HepG2 (cell line): ENCODE data around the gene SLC35F6. TPM values are rescaled to one million over a fixed set of nuclear protein-coding genes. Genes with fewer than 3 reads are reported as not detected.
A peak's percentile ranks its signal among the peaks of the same experiment; 100 is the strongest.

ENCODE experiments used
- ADNP ChIP-seq: sonication (generic); formaldehyde crosslinking; IDR thresholded peaks from 2 replicates; pipeline ENCODE4 v1.4.0; 2020; ENCODE audit warnings: missing genetic modification reagents
- ARID4A ChIP-seq: sonication (generic); formaldehyde crosslinking; IDR thresholded peaks from 2 replicates; pipeline ENCODE4 v1.5.0; 2020; ENCODE audit warnings: mild to moderate bottlenecking, missing genetic modification reagents, borderline replicate concordance
- HES4 ChIP-seq: sonication (generic); formaldehyde crosslinking; IDR thresholded peaks from 2 replicates; pipeline ENCODE4 v1.9.0; 2021; ENCODE audit warnings: mild to moderate bottlenecking, missing genetic modification reagents, borderline replicate concordance
- MAF1 ChIP-seq: sonication (generic); formaldehyde crosslinking; IDR thresholded peaks from 2 replicates; pipeline ENCODE4 v1.5.0; 2020; ENCODE audit warnings: missing genetic modification reagents, borderline replicate concordance
- MAFF ChIP-seq: IDR thresholded peaks from 2 replicates; pipeline ENCODE4 v1.6.1; 2011; ENCODE audit warnings: low read depth, low read length, improper control_type of control experiment
- MIER3 ChIP-seq: IDR thresholded peaks from 2 replicates; pipeline ENCODE4 v1.6.1; 2016; ENCODE audit warnings: missing compliant biosample characterization, borderline replicate concordance
- MTA1 ChIP-seq: sonication (generic); formaldehyde crosslinking; IDR thresholded peaks from 2 replicates; pipeline ENCODE4 v1.4.0; 2020; ENCODE audit warnings: missing genetic modification reagents, mild to moderate bottlenecking, borderline replicate concordance
- POLR2AphosphoS2 ChIP-seq: IDR thresholded peaks from 2 replicates; pipeline ENCODE4 v1.6.1; 2011; ENCODE audit warnings: low read depth, low read length, improper control_type of control experiment
- SKI ChIP-seq: fragments of 450-650 bp; IDR thresholded peaks from one replicate; pipeline ENCODE4 v1.6.1; 2018; ENCODE audit warnings: mild to moderate bottlenecking; ENCODE audit not compliant: partially characterized antibody
- ZNF282 ChIP-seq: fragments of 450-650 bp; IDR thresholded peaks from 2 replicates; pipeline ENCODE4 v1.6.1; 2018; ENCODE audit not compliant: partially characterized antibody
- polyA plus RNA-seq, 8 experiments: library from polyadenylated mRNA; depleted of rRNA in 3 of 8; stranded (reverse) in 7 of 8; unstranded in 1 of 8; fragments of >200 nt; fragmentation: Illumina TruSeq in 4 of 8; extraction: Trizol in 4 of 8; gene quantifications; 2 replicates each; pipeline versions ENCODE4 v1.2.1 to v1.2.3, GENCODE V29; 2011 to 2016; ENCODE audit warnings: low read depth in 4 of 8, missing spikeins in 1 of 8, mixed read lengths in 1 of 8; ENCODE audit not compliant: insufficient read depth in 1 of 8
- total RNA-seq, 5 experiments: library from RNA; depleted of rRNA; stranded (reverse); fragments of >200 nt; fragmentation: Illumina TruSeq; extraction: Trizol; gene quantifications; 2 replicates each; pipeline ENCODE4 v1.2.3, GENCODE V29; 2016; ENCODE audit warnings: low read depth in 1 of 5
- TF ChIP-seq, protein P1 (sequence below): IDR thresholded peaks from 2 replicates; pipeline ENCODE4 v1.6.1; 2016; ENCODE audit warnings: low read depth
- TF ChIP-seq, protein P2 (sequence below): sonication (generic); formaldehyde crosslinking; IDR thresholded peaks from 2 replicates; pipeline ENCODE4 v1.9.0; 2021; ENCODE audit warnings: missing genetic modification reagents, mild to moderate bottlenecking, borderline replicate concordance
- TF ChIP-seq, protein P3 (sequence below): sonication (generic); formaldehyde crosslinking; IDR thresholded peaks from 2 replicates; pipeline ENCODE4 v1.8.0; 2022; ENCODE audit warnings: low read depth, missing genetic modification reagents
- TF ChIP-seq, protein P4 (sequence below): sonication (generic); formaldehyde crosslinking; IDR thresholded peaks from 2 replicates; pipeline ENCODE4 v1.4.0; 2020; ENCODE audit warnings: low read depth, mild to moderate bottlenecking, missing genetic modification reagents
- TF ChIP-seq, protein P5 (sequence below): sonication (generic); formaldehyde crosslinking; IDR thresholded peaks from 2 replicates; pipeline ENCODE4 v1.4.0; 2020; ENCODE audit warnings: missing genetic modification reagents, borderline replicate concordance

Gene SLC35F6
- total and polyA plus RNA-seq, 2 of the 13 experiments (the other 11 are each of a cell fraction or from before 2014, with no cell fraction given), result 15.2 to 21.2 TPM

DNA sequence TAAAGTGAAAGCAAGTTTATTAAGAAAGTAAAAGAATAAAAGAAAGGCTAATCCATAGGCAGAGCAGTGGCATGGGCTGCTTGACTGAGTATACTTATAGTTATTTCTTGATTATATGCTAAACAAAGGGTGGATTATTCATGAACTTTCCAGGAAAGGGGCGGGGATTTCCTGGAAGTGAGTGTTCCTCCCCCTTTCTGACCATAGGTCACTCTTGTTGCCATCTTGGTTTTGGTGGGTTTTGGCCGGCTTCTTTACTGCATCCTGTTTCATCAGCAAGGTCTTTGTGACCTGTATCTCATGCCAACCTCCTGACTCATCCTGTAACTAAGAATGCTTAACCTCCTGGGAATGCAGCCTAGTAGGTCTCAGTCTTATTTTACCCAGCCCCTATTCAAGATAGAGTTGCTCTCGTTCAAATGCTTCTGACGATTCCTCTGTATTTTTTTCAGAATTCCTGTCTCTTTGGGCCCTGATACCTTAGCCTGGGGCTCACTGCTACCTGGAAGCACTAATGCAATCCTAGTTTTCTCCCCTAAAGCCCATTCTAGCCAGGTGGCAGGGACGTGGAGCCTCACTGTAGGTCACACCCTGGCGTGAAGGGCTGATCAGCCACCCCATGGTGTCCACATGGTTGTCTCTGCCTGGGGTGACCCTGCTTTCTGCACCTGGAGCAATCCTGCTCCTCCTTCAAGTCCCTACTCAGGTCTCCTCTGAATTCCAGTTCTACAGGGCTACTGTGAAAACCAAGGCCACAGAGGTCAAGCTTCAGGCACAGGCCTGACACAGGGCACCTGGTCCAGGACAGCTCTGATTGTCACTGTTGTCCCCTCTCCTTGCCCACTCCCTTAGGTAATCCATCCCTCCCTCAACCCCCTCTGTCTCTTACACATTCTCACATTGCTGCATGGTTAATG lies 6.0 kb upstream of the SLC35F6 start (continued):
- TF ChIP-seq ARID4A (no peak; the same call in 1 of the 2 replicates), SKI (peak; percentile 42), POLR2AphosphoS2 (no peak), ZNF282 (no peak), MTA1 (CRISPR knock-in tag) (no peak), HES4 (CRISPR knock-in tag) (no peak), MAFF (no peak), MIER3 (CRISPR knock-in tag) (peak; percentile 45; the same call in 1 of the 2 replicates), ADNP (no peak), MAF1 (CRISPR knock-in tag) (no peak)
- TF ChIP-seq, protein P1, sequence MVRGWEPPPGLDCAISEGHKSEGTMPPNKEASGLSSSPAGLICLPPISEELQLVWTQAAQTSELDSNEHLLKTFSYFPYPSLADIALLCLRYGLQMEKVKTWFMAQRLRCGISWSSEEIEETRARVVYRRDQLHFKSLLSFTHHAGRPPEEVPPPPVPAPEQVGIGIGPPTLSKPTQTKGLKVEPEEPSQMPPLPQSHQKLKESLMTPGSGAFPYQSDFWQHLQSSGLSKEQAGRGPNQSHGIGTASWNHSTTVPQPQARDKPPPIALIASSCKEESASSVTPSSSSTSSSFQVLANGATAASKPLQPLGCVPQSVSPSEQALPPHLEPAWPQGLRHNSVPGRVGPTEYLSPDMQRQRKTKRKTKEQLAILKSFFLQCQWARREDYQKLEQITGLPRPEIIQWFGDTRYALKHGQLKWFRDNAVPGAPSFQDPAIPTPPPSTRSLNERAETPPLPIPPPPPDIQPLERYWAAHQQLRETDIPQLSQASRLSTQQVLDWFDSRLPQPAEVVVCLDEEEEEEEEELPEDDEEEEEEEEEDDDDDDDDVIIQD (CRISPR knock-in tag), result no peak
- TF ChIP-seq, protein P2, sequence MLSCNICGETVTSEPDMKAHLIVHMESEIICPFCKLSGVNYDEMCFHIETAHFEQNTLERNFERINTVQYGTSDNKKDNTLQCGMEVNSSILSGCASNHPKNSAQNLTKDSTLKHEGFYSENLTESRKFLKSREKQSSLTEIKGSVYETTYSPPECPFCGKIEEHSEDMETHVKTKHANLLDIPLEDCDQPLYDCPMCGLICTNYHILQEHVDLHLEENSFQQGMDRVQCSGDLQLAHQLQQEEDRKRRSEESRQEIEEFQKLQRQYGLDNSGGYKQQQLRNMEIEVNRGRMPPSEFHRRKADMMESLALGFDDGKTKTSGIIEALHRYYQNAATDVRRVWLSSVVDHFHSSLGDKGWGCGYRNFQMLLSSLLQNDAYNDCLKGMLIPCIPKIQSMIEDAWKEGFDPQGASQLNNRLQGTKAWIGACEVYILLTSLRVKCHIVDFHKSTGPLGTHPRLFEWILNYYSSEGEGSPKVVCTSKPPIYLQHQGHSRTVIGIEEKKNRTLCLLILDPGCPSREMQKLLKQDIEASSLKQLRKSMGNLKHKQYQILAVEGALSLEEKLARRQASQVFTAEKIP (CRISPR knock-in tag), result no peak
- TF ChIP-seq, protein P3, sequence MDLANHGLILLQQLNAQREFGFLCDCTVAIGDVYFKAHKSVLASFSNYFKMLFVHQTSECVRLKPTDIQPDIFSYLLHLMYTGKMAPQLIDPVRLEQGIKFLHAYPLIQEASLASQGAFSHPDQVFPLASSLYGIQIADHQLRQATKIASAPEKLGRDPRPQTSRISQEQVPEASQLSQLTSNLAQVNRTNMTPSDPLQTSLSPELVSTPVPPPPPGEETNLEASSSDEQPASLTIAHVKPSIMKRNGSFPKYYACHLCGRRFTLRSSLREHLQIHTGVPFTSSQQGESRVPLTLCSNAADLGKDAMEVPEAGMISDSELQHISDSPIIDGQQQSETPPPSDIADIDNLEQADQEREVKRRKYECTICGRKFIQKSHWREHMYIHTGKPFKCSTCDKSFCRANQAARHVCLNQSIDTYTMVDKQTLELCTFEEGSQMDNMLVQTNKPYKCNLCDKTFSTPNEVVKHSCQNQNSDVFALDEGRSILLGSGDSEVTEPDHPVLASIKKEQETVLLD, result no peak
- TF ChIP-seq, protein P4, sequence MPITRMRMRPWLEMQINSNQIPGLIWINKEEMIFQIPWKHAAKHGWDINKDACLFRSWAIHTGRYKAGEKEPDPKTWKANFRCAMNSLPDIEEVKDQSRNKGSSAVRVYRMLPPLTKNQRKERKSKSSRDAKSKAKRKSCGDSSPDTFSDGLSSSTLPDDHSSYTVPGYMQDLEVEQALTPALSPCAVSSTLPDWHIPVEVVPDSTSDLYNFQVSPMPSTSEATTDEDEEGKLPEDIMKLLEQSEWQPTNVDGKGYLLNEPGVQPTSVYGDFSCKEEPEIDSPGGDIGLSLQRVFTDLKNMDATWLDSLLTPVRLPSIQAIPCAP, result no peak
- TF ChIP-seq, protein P5, sequence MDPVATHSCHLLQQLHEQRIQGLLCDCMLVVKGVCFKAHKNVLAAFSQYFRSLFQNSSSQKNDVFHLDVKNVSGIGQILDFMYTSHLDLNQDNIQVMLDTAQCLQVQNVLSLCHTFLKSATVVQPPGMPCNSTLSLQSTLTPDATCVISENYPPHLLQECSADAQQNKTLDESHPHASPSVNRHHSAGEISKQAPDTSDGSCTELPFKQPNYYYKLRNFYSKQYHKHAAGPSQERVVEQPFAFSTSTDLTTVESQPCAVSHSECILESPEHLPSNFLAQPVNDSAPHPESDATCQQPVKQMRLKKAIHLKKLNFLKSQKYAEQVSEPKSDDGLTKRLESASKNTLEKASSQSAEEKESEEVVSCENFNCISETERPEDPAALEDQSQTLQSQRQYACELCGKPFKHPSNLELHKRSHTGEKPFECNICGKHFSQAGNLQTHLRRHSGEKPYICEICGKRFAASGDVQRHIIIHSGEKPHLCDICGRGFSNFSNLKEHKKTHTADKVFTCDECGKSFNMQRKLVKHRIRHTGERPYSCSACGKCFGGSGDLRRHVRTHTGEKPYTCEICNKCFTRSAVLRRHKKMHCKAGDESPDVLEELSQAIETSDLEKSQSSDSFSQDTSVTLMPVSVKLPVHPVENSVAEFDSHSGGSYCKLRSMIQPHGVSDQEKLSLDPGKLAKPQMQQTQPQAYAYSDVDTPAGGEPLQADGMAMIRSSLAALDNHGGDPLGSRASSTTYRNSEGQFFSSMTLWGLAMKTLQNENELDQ (CRISPR knock-in tag), result no peak
